WTC11 (cell line): Measurements from ENCODE around the gene ZNF605. TPM values are rescaled to one million over a fixed set of nuclear protein-coding genes. Genes with fewer than 3 reads are reported as not detected.

Experiments used
- ATAC-seq: fragments of 200-7000 bp; cut with Tn5 transposase; 2 replicates; pipeline ENCODE4 v1.10.0; 2021; ENCODE audit warnings: mild to moderate bottlenecking, moderate library complexity
- CTCF ChIA-PET: fragments of 300-600 bp; sonication (Branson Sonifier 250); formaldehyde crosslinking; loops from one replicate; lab custom pipeline; 2021; ENCODE audit warnings: antibody characterized with exemption; lab: Charles Lee
- POLR2A ChIA-PET: fragments of 350-600 bp; sonication (Branson Sonifier 250); formaldehyde crosslinking; loops from one replicate; lab custom pipeline; 2021; ENCODE audit warnings: antibody characterized with exemption; lab: Charles Lee
- DNase-seq: peaks from one replicate; pipeline ENCODE4 v3.0.0; 2021; ENCODE audit warnings: low spot score
- H3K27ac Mint-ChIP-seq: 2 replicates; pipeline ENCODE4 v1.8.0; 2021; ENCODE audit warnings: mixed read lengths
- H3K27me3 Mint-ChIP-seq: 2 replicates; pipeline ENCODE4 v1.8.0; 2021; ENCODE audit warnings: low read depth, mild to moderate bottlenecking, moderate library complexity, mixed read lengths
- H3K36me3 Mint-ChIP-seq: 2 replicates; pipeline ENCODE4 v1.8.0; 2021; ENCODE audit warnings: mixed read lengths
- H3K4me1 Mint-ChIP-seq: 2 replicates; pipeline ENCODE4 v1.8.0; 2022; ENCODE audit warnings: mixed read lengths
- H3K4me3 Mint-ChIP-seq: 2 replicates; pipeline ENCODE4 v1.8.0; 2021; ENCODE audit warnings: mild to moderate bottlenecking, moderate library complexity, mixed read lengths
- H3K9me3 Mint-ChIP-seq: 2 replicates; pipeline ENCODE4 v1.8.0; 2021; ENCODE audit warnings: mixed read lengths
- ATF6 ChIP-seq: sonication (generic); formaldehyde crosslinking; IDR thresholded peaks from 2 replicates; pipeline ENCODE4 v1.8.1; 2023; ENCODE audit warnings: mild to moderate bottlenecking, missing genetic modification reagents
- CREB1 ChIP-seq: sonication (generic); formaldehyde crosslinking; IDR thresholded peaks from 2 replicates; pipeline ENCODE4 v1.8.0; 2023; ENCODE audit warnings: mild to moderate bottlenecking, missing genetic modification reagents
- CTCF ChIP-seq: fragments of 200-600 bp; IDR thresholded peaks from 2 replicates; pipeline ENCODE4 v1.8.0; 2022; ENCODE audit warnings: antibody characterized with exemption
- E2F4 ChIP-seq: sonication (generic); formaldehyde crosslinking; IDR thresholded peaks from 2 replicates; pipeline ENCODE4 v1.8.1; 2022; ENCODE audit warnings: low read depth, mild to moderate bottlenecking, moderate library complexity, missing genetic modification reagents, borderline replicate concordance
- E2F5 ChIP-seq: sonication (generic); formaldehyde crosslinking; IDR thresholded peaks from 2 replicates; pipeline ENCODE4 v1.8.1; 2022; ENCODE audit warnings: mild to moderate bottlenecking, moderate library complexity, missing genetic modification reagents
- EMX1 ChIP-seq: fragments of 250-450 bp; sonication (Bioruptor Pico); IDR thresholded peaks from 2 replicates; pipeline ENCODE4 v1.8.0; 2021; ENCODE audit warnings: mild to moderate bottlenecking
- FOXK1 ChIP-seq: sonication (generic); formaldehyde crosslinking; IDR thresholded peaks from 2 replicates; pipeline ENCODE4 v1.8.0; 2022; ENCODE audit warnings: mild to moderate bottlenecking, moderate library complexity, missing genetic modification reagents
- HMGXB4 ChIP-seq: sonication (generic); formaldehyde crosslinking; IDR thresholded peaks from 2 replicates; pipeline ENCODE4 v1.8.1; 2023; ENCODE audit warnings: mild to moderate bottlenecking, moderate library complexity, missing genetic modification reagents
- IRF1 ChIP-seq: sonication (generic); formaldehyde crosslinking; IDR thresholded peaks from 2 replicates; pipeline ENCODE4 v1.8.0; 2023; ENCODE audit warnings: missing genetic modification reagents
- IRF2 ChIP-seq: sonication (generic); formaldehyde crosslinking; IDR thresholded peaks from 2 replicates; pipeline ENCODE4 v1.8.0; 2022; ENCODE audit warnings: low read depth, missing genetic modification reagents, borderline replicate concordance
- JAZF1 ChIP-seq: fragments of 250-450 bp; sonication (Bioruptor Pico); IDR thresholded peaks from 2 replicates; pipeline ENCODE4 v1.9.0; 2021; ENCODE audit warnings: moderate library complexity, mild to moderate bottlenecking, inconsistent platforms
- NFATC4 ChIP-seq: fragments of 250-450 bp; sonication (Bioruptor Pico); IDR thresholded peaks from 2 replicates; pipeline ENCODE4 v1.9.0; 2021; ENCODE audit warnings: mild to moderate bottlenecking
- NFYB ChIP-seq: sonication (generic); formaldehyde crosslinking; conservative IDR thresholded peaks from 2 replicates; pipeline ENCODE4 v1.8.0; 2022; ENCODE audit warnings: low read depth, missing genetic modification reagents
- PRRX2 ChIP-seq: fragments of 250-450 bp; sonication (Bioruptor Pico); IDR thresholded peaks from 2 replicates; pipeline ENCODE4 v1.8.0; 2021; ENCODE audit warnings: mild to moderate bottlenecking
- RORB ChIP-seq: fragments of 250-450 bp; sonication (Bioruptor Pico); IDR thresholded peaks from 2 replicates; pipeline ENCODE4 v1.9.0; 2021; ENCODE audit warnings: mild to moderate bottlenecking
- SMAD3 ChIP-seq: sonication (generic); formaldehyde crosslinking; IDR thresholded peaks from 2 replicates; pipeline ENCODE4 v1.8.0; 2022; ENCODE audit warnings: missing genetic modification reagents, mild to moderate bottlenecking, borderline replicate concordance
- SMAD4 ChIP-seq: sonication (generic); formaldehyde crosslinking; IDR thresholded peaks from 2 replicates; pipeline ENCODE4 v1.8.0; 2022; ENCODE audit warnings: mild to moderate bottlenecking, missing genetic modification reagents
- TCF7 ChIP-seq: sonication (generic); formaldehyde crosslinking; IDR thresholded peaks from 2 replicates; pipeline ENCODE4 v1.8.0; 2022; ENCODE audit warnings: mild to moderate bottlenecking, low read depth, missing genetic modification reagents, moderate library complexity
- ZNF423 ChIP-seq: fragments of 250-450 bp; sonication (Bioruptor Pico); IDR thresholded peaks from 2 replicates; pipeline ENCODE4 v2.1.2; 2022; ENCODE audit warnings: mild to moderate bottlenecking, moderate library complexity
- ZNF532 ChIP-seq: fragments of 250-450 bp; sonication (Bioruptor Pico); IDR thresholded peaks from 2 replicates; pipeline ENCODE4 v1.9.0; 2021; ENCODE audit warnings: mild to moderate bottlenecking, borderline replicate concordance
- ZNF671 ChIP-seq: fragments of 250-450 bp; sonication (Bioruptor Pico); IDR thresholded peaks from 2 replicates; pipeline ENCODE4 v1.8.0; 2021; ENCODE audit warnings: mild to moderate bottlenecking
- total RNA-seq: library from RNA; stranded (reverse); gene quantifications from 3 replicates; pipeline ENCODE4 v1.2.3, GENCODE V29; 2021
- TF ChIP-seq, protein P1 (sequence below): fragments of 250-450 bp; sonication (Bioruptor Pico); IDR thresholded peaks from 2 replicates; pipeline ENCODE4 v1.9.0; 2021; ENCODE audit warnings: mild to moderate bottlenecking
- TF ChIP-seq, protein P2 (sequence below): fragments of 250-450 bp; sonication (Bioruptor Pico); IDR thresholded peaks from 2 replicates; pipeline ENCODE4 v1.9.0; 2021; ENCODE audit warnings: moderate library complexity, mild to moderate bottlenecking, inconsistent platforms, borderline replicate concordance

Gene ZNF605
- total RNA-seq, 1 experiment from 2014 or later = 21.1 TPM

- peaks cover 31% of the 10 kb centered on the region for H3K9me3 Mint-ChIP-seq
- no peak for ATAC-seq
- TF ChIP-seq NFYB (CRISPR knock-in tag) (no peak), ZNF532 (CRISPR knock-in tag) (no peak), FOXK1 (no peak), IRF1 (no peak), ZNF423 (no peak), IRF2 (CRISPR knock-in tag) (no peak), RORB (CRISPR knock-in tag) (no peak)
- peaks cover 35% of the 10 kb centered on the region for H3K36me3 Mint-ChIP-seq
- no peak for DNase-seq
- no peak overlapping the region for H3K27ac Mint-ChIP-seq
- ChIA-PET POLR2A (no interaction called here), CTCF (no interaction called here)
- H3K4me3 Mint-ChIP-seq = no peak overlapping the region
- no peaks in the 10 kb centered on the region; the same call in none of the 2 replicates for H3K27me3 Mint-ChIP-seq
- H3K4me1 Mint-ChIP-seq = peaks cover 14% of the 10 kb centered on the region
Measured at GRCh38 chr12:132953771-132954170, 2.3 kb downstream of the ZNF605 start.

DNA sequence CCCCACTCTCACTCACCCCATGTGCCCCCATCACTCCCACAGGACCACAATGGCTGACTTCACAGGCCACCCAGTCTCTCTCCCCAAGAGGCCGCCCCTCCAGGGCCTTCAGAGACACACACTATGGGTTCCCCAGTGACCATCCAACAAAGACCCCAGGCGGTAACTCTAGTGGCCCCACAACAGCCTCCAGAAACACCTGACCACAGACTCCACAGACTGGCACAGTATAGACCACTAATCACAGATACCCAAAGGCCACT, 3.0 kb downstream of the ZNF605 start:
- no peaks in the 10 kb centered on the region; the same call in none of the 2 replicates for H3K27me3 Mint-ChIP-seq
- ATAC-seq = no peak
- TF ChIP-seq NFYB (CRISPR knock-in tag) (no peak), E2F5 (CRISPR knock-in tag) (no peak), CTCF (no peak), PRRX2 (CRISPR knock-in tag) (no peak), CREB1 (CRISPR knock-in tag) (no peak), SMAD3 (CRISPR knock-in tag) (no peak), TCF7 (CRISPR knock-in tag) (no peak), ZNF671 (CRISPR knock-in tag) (no peak), NFATC4 (CRISPR knock-in tag) (no peak), ATF6 (CRISPR knock-in tag) (no peak), FOXK1 (no peak), E2F4 (CRISPR knock-in tag) (no peak), EMX1 (no peak), SMAD4 (CRISPR knock-in tag) (no peak), JAZF1 (no peak), HMGXB4 (no peak)
- TF ChIP-seq, protein P1, sequence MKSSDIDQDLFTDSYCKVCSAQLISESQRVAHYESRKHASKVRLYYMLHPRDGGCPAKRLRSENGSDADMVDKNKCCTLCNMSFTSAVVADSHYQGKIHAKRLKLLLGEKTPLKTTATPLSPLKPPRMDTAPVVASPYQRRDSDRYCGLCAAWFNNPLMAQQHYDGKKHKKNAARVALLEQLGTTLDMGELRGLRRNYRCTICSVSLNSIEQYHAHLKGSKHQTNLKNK (CRISPR knock-in tag) = no peak
- TF ChIP-seq, protein P2, sequence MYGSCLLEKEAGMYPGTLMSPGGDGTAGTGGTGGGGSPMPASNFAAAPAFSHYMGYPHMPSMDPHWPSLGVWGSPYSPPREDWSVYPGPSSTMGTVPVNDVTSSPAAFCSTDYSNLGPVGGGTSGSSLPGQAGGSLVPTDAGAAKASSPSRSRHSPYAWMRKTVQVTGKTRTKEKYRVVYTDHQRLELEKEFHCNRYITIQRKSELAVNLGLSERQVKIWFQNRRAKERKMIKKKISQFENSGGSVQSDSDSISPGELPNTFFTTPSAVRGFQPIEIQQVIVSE = no peak
- TF ChIP-seq, all 79 proteins: peak for 0
- DNase-seq = no peak
- CTCF ChIA-PET = no interaction called here
- POLR2A ChIA-PET = no interaction called here
- Mint-ChIP-seq H3K4me3 (no peak overlapping the region), H3K9me3 (peaks cover 38% of the 10 kb centered on the region), H3K4me1 (peaks cover 14% of the 10 kb centered on the region), H3K27ac (no peak overlapping the region), H3K36me3 (peaks cover 39% of the 10 kb centered on the region)
